GM20431 (cell line): ENCODE data around the gene OR2A5.
"Not testable (repeated sequence)": the region's sequence is repeated elsewhere in the genome, so short reads cannot be mapped to it uniquely, and the experiment has no call there.

Source experiments
- in situ Hi-C: fragments of 300-500 bp; cut with MseI, MboI; formaldehyde crosslinking; loops from one replicate; pipeline ENCODE4 v1.15.0; 2020; ENCODE audit warnings: low sequenced_read_pairs; ENCODE audit not compliant: unreplicated experiment

OR2A5 gene

DNA sequence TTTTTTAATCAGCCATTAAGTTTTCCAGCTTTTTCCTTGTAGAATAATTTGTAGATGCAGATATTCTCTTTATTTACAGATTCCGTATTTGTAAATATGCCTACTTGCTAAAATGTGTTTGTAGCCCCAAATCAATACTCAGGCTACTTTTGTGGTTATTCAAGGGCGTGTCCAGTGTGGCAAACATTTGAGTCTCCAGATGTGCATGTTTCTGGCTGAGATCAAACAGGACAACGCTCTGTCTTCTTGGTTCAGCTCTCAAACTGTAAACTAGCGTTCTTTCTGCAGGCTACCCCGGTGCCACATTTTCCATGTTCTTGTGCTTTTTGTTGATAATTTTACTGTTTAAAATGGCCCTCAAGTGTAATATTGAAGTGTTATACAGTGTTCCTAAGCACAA, 16.2 kb upstream of the OR2A5 start:
- in situ Hi-C loops = no loop called here

DNA sequence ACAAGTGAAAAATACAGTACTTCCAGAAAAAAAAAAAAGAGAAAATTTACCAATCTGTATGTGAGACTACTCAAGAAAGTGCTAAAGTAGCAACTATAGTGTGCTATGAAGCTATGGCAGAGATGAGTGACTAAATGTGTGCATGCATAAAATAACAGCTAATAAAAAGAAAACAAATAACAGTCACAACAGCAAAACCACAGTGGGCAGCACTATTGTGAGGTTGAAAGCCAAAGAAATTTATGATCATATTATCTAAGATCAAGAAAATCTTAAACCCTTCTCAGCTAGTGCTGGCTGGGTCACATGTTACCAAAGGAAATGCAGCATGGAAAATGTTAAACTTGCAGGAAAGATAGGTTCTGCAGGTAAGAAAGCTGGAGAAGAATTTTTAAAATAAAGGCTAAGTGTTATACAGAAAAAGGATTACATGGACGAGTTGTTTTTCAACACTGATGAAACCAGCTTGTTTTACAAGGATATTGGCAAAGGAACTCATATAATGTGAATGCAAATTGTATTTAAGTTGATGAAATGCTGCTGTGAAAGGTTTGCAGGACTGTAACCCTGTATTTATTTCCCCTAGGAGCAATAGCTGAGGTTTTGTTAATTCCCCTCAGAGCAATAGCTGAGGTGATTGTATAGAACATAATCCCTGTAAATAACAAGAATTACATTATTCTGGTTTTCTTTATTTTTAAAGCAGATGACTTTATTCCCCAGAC, 15.6 kb upstream of the OR2A5 start:
- in situ Hi-C loops = no loop called here

DNA sequence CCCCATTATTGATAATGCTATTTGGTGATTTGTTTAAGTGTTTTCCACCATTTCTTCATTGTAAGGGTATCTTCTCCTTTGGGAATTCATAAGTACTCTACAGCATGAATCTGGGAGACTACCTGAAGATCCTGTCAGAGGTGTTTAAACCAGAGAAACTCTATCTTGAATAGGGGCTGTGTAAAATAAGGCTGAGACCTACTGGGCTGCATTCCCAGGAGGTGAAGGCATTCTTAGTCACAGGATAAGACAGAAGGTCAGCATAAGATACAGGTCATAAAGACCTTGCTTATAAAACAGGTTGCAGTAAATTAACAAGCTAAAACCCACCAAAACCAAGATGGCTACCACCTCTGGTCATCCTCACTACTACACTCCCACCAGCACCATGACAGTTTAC, 13.4 kb upstream of the OR2A5 start:
- in situ Hi-C loops = no loop called here

DNA sequence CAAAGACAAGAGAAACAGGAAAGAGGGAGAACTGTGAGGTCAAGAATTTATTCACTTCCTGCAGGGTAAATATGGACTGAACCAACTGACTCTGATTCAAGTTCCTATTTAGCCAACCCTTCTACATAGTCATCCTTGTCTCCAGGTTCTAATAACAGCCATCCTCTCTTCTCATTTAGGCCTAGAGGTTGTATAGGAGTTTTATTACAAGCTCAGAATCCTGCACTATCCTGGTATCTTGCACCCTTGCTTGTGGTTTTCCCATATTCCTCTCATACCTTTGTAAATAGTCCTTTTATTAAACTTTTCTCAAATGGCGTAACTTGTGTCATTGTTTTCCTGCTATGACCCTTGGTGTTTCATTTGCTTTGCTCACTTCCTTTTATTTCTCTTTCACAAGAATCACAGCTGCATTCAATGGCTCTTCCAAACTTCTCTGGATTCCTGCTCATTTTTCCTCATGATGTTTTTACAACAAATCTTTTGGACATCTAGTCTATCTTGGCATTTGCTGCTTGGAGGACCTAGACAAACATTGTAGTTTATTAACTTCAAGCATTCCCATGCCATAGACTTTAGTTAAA, 12.4 kb upstream of the OR2A5 start:
- in situ Hi-C loops = no loop called here

DNA sequence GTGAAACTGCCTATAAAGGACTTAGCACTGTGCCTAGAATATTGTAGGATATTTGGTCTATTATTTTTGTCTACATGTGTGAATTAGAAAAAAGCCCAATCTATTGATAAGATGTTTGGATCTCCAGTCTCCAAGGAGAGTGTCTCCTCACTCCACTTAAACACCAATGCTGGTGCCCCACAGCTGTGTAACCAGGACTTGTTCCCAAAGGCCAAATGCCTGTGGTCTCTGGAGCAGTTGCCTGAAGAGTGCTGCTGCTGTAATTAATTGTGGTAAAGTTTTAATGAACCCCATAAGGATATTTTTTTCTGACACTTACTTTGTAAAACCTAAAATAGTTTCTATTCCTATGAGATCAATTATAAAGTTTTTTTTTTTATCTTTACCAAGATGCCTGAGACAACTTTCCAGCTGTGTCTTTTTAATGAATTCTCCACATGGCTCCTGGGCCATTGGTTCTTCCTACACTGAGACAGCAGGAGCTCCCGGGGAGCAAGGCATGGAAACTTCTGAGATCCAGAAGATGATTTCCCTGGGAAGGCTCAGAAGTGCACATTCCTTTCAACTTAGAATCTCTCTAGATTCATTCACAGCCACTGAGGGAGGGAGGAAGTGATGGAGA, 11.2 kb upstream of the OR2A5 start:
- in situ Hi-C loops = no loop called here

DNA sequence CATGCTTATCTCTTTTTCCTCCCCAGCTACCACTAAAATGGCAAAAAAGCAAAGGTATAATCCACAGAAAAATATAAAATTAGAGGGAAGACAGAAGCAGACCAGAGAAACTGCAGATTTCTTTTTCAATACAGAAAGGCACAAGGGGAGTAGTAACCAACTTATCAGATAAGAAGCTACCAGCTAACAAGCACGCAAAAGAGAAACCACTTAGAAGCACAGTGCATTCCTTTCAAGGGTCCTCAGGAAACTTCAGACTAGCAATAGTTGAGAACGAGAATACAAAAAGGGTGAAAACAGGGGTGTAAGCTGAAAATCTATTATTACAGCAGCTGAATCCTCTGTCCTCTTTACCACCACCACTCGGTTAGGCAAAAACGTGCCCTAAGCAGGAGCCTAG, 9.9 kb upstream of the OR2A5 start:
- in situ Hi-C loops = no loop called here

DNA sequence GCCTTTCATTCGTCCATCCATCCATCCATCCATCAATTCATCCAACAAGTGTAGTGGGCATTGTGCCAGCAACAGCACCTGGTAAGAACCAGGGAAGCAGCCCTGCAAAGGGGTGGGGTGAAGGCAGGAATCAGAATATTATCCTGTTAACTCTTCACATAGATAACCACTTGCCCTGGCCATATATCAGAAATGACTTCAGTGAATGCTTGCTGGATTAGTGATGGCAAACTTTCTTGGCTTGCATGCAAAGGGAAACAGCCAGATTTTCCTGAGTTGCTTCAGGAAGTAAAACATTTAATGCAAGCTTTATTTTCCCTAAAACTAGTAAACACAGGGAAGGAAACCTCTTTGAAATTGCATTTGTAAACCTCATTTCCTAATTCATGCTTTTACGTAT, 743 bp downstream of the OR2A5 start:
- in situ Hi-C loops = no loop called here

DNA sequence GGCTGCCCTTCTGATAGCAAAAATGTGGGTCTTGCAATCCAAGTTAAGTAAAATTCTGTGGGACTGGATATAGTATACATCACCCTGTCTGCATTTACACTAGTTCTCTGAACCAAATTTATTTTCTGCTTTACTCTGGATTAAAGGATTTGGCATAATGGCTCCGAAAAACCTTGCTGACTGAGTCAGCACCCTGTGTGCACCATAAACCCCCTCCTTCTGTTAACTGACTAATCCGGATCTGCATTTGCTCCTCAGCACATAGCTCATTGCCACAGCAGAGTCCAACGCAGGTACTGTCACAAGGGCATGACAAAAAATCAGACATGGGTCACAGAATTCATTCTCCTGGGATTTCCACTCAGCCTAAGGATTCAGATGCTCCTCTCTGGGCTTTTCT, 1.3 kb downstream of the OR2A5 start:
- in situ Hi-C loops = no loop called here

DNA sequence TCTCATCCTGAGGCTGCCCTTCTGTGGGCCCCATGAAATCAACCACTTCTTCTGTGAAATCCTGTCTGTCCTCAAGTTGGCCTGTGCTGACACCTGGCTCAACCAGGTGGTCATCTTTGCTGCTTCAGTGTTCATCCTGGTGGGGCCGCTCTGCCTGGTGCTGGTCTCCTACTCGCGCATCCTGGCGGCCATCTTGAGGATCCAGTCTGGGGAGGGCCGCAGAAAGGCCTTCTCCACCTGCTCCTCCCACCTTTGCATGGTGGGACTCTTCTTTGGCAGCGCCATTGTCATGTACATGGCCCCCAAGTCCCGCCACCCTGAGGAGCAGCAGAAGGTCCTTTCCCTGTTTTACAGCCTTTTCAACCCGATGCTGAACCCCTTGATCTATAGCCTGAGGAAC, 2.1 kb downstream of the OR2A5 start:
- in situ Hi-C loops = not testable (repeated sequence)

DNA sequence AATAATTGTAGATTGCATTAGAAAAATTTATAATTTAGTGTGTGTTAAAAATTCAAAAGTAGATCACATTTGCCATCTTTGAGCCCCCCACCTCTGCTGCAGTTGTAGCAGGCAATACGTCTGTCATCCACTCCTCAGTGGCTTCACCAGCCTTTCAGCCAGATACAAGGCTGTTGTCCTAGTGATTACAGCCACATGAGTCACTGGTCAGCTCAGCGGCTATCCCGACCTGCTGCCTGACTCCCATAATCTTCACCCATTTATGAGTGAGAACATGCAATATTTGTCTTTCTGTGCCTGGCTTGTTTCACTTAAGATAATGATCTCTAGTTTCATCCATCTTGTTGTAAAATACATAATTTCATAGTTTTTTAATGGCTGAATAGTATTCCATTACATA, 9.2 kb downstream of the OR2A5 start:
- in situ Hi-C loops = no loop called here

DNA sequence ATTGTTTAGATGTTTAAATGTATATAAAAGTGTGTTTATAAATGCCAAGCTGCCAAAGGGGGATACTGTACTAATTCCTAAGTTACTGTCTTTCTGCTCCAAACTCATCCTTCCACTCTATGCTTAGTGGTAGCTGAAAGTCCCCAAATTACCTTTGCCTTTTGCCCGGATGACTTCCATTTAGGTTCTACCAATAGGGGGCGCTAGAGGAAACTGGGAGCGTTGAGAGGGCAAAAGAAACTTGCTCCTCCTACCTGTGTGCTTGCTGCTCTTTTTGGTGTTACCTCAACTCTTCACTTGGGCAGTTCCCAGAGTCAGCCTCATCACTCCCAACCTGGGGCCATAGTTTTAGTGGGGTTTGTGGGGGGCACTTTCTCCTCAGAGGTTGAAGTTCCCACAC, 15.0 kb downstream of the OR2A5 start:
- in situ Hi-C loops = no loop called here

DNA sequence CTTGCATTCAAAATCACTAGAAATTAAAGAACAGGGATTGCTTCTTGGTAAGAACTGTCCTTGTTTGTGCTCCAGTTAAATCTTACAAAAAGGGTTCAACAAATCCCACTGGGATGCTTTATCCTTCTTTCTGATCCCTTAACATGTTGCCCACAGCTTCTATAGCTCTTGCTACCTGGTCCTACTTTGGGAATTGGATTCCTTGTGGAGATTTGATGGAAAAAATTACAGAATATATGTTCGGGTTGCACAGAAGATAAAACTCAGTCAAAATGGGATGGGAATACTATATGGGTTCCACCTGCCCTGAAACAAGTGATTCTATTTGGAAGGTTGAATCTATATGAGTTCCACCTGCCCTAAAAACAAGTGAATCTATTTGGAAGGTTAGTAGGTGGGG, 20.8 kb downstream of the OR2A5 start, which contains the start of gene OR2A25:
OR2A25 (plus strand) TSS at position 301 of the 400 bp plus-strand sequence. CDS start 4,409 bp downstream, outside the sequence.
- in situ Hi-C loops = no loop called here

DNA sequence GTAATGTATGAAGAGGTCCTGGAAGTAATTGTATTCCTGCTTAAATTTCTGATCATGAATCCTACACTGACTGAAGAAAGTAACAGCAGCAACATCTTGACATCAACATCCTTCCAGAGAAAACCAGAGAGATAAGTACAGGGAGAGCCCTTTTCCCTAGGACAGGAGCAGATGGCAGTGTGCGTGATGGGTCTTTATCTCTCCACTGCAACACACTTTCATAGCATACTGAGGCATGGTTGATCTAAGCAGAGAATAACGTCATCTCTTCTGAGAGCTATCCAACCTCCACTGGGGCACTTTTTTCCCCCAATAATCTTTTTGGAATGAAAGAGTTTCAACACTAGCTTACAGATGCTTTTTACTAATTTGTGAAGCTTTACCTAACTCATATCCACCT, 21.2 kb downstream of the OR2A5 start:
- in situ Hi-C loops = no loop called here

DNA sequence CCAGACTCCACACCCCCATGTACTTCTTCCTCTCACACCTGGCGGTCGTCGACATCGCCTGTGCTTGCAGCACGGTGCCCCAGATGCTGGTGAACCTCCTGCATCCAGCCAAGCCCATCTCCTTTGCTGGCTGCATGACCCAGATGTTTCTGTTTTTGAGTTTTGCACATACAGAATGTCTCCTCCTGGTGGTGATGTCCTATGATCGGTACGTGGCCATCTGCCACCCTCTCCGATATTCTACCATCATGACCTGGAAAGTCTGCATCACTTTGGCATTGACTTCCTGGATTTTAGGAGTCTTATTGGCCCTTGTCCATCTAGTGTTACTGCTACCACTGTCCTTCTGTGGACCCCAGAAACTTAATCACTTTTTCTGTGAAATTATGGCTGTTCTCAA, 25.6 kb downstream of the OR2A5 start:
- in situ Hi-C loops = no loop called here

DNA sequence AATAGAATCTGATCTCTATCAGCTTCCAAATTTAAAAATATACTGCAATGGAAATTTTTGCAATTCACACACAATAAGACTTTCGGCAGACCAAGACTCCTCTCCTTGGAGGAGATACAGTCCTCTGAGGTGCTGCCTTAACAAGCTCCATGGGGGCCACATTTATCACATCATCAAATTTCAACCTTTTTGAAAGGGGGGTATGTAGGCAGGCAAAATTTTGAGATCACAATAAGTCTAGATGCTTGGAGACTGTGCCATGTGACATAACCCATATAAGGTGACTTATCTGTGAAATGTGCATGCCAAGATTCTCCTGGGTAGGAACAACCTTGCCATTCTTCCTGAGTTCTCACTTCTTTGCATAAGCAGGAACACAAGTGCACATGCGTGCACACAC, 37.2 kb downstream of the OR2A5 start, which contains the start of gene OR2A12:
OR2A12 (plus strand) TSS at position 301 of the 400 bp plus-strand sequence. CDS start 8,830 bp downstream, outside the sequence.
- in situ Hi-C loops = no loop called here

DNA sequence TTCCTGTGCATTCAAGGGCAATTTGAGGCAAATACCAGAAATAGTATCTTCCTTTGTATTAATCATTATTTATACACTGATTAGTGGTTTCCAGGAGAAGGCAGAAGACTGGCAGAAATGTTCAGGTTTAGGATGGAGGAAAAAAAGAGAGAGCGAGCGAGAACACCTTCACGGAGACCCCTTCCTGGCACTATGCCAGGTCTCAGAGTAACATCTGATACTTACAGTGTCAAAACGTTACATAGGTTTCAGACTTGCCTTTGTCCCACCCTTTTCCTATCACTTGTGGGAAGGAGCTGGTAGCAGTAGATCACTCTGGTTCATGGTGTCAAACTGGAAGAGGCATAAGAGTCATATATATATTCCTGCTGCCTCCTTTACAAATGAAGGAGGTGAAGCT, 38.0 kb downstream of the OR2A5 start:
- in situ Hi-C loops = no loop called here

DNA sequence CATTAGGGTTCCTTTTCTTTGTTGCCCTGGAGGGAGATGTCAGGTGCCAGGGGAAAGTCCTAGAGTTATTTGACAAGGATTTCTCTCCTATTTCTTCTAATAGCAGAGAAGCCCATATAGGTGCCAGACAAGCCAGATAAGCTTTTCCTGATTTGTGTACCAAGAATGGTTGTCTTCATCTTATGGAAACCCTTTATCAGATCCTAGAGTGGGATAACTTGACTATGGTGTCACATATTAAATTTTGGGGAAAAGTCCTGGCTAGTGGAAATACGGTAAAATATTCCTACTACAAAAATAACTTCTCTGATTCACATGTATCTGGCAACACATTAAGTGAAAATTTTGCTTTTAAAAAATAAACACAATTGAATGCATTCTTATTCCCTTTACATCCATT, 38.5 kb downstream of the OR2A5 start:
- in situ Hi-C loops = no loop called here

DNA sequence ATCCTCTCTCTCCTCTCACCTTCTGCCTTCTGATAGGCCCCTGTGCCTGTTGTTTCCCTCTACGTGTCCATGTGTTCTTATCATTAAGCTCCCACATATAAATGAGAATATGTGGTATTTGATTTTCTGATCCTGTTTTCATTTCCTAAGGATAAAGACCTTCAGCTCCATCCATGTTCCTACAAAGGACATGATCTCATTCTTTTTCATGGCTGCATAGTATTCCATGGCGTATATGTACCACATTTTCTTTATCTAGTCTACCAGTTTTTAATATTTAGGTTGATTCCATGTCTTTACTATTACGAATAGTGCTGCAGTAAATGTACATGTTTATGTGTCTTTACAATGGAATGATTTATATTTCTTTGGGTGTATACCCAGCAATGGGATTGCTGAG, 41.9 kb downstream of the OR2A5 start:
- in situ Hi-C loops = no loop called here

DNA sequence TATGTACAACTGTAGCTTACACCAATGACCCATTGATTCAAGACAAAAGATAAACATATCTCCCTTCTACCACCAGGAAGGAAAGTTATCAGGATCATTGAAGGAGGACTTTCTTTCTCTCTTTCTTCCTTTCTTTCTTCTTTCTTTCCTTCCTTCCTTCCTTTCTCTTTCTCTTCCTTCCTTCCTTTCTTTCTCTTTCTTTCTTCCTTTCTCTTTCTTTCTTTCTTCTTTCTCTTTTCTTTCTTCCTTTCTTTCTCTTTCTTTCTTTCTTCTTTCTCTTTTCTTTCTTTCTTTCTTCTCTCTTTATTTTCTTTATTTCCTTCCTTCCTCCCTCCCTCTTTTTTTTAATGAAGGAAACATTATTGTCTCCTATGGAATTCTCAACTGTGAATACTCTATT, 50.0 kb downstream of the OR2A5 start:
- in situ Hi-C loops = no loop called here

DNA sequence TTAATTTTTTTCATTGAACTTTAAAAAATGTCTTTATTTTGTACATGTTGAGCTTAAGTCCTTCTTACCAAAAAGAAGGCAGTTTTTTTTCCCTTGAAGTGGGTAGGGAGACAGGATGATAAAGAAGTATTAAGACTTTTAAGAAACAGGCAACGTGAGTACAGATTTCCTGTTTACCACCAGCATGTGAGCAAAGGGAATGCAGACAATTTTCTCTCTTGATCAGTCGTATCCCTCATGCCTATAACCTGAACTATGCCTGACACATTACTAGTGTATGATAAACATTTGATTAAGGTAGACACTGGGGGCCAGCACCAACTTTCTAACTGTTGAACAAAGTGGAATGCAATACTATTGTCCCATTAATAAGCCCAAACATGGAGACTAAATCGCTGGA, 51.9 kb downstream of the OR2A5 start:
- in situ Hi-C loops = loop anchor here (25.0 kb wide), 1 partner anchor 588 kb away; no protein-coding TSS in a partner anchor

DNA sequence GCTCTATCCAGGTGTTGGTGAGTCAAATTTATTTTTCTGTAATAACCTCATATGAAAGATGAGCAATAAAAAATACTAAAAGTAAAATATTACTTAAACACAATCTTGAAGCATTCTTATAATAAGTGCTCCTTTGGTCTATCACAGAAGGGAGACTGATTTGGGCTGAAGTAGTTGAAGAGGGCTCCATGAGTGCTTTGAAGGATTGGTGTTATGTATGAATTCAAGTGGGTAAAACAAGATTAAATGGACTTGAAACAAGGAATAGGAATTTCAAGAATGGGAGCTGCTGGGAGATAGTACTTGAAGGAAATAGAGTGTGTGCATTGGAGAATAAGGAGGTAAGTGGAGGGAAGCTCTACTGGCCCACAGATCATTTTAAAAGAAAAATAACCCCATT, 53.3 kb downstream of the OR2A5 start:
- in situ Hi-C loops = loop anchor here (25.0 kb wide), 1 partner anchor 590 kb away; no protein-coding TSS in a partner anchor
